Breast epithelium (tissue), 3 donors: ENCODE measurements around the gene CDH13.

Source experiments
- POLR2A ChIP-seq: fragments of 450-650 bp; IDR thresholded peaks from one replicate; pipeline ENCODE4 v1.6.1; 2016; ENCODE audit warnings: antibody characterized with exemption, mild to moderate bottlenecking, moderate library complexity
- TF ChIP-seq, protein P1 (sequence below), 3 donors: fragments of 450-650 bp; IDR thresholded peaks; one replicate each; pipeline ENCODE4 v1.5.1; 2016 to 2017; ENCODE audit warnings: antibody characterized with exemption in 3 of 3, mild to moderate bottlenecking in 3 of 3, moderate library complexity in 3 of 3

DNA sequence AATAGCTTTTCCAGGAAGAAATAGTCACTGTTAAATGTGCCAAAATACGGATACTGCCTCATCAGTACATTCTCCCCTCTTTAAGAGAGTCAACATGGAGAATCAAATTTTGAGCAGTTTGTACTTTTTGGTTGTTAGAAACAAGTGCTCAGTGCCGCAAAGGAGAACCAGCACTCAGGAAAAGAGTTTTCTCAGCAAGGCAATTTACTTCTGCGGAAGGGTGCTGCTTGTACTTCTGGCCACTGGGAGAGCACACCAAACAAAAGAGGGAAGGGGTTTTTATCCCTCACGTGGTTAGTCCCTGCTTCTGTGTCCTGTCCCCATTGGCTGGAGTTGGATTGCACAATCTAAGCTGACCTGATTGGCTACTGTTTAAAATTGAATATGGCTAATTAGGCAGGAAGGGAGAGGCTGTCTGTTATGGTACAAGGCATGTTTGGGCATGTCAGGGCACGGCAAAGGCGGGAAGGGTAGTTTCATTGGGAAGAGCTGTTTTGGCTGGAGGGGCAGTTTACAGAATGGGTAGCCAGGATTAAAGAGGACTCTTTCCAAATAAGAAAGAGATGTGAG, 499.3 kb downstream of the CDH13 start:
- TF ChIP-seq, protein P1, sequence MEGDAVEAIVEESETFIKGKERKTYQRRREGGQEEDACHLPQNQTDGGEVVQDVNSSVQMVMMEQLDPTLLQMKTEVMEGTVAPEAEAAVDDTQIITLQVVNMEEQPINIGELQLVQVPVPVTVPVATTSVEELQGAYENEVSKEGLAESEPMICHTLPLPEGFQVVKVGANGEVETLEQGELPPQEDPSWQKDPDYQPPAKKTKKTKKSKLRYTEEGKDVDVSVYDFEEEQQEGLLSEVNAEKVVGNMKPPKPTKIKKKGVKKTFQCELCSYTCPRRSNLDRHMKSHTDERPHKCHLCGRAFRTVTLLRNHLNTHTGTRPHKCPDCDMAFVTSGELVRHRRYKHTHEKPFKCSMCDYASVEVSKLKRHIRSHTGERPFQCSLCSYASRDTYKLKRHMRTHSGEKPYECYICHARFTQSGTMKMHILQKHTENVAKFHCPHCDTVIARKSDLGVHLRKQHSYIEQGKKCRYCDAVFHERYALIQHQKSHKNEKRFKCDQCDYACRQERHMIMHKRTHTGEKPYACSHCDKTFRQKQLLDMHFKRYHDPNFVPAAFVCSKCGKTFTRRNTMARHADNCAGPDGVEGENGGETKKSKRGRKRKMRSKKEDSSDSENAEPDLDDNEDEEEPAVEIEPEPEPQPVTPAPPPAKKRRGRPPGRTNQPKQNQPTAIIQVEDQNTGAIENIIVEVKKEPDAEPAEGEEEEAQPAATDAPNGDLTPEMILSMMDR (IDR thresholded peaks at IDR 0.05): no peak
- no peak for TF ChIP-seq POLR2A
